Activated effector memory CD4-positive, alpha-beta T cell treated with anti-CD3 and anti-CD28 coated beads, Interleukin-2, amount 50 U/mL, for 16 hours (primary cell): ENCODE data around the gene GCGR.
A peak's percentile ranks its signal among the peaks of the same experiment; 100 is the strongest.

Experiments used
- DNase-seq: peaks from one replicate; pipeline ENCODE4 v3.0.0-alpha.2; 2020

GCGR gene

GRCh38 chr17:81812571-81813370, 8.8 kb downstream of the GCGR start:
- no peak for DNase-seq

- DNase-seq = no peak
Observed at GRCh38 chr17:81813371-81813684, 9.4 kb downstream of the GCGR start.

- no peak for DNase-seq
Observed at GRCh38 chr17:81813861-81814683, 10.1 kb downstream of the GCGR start.

GRCh38 chr17:81814748-81815645, 11.0 kb downstream of the GCGR start:
- DNase-seq = no peak

GRCh38 chr17:81815646-81815986, 11.7 kb downstream of the GCGR start:
- no peak for DNase-seq

- no peak for DNase-seq
Observed at GRCh38 chr17:81817758-81818147, 13.8 kb downstream of the GCGR start.

GRCh38 chr17:81819708-81820107, 15.8 kb downstream of the GCGR start:
- no peak for DNase-seq

GRCh38 chr17:81821147-81821546, 17.2 kb downstream of the GCGR start:
- no peak for DNase-seq

- DNase-seq = no peak
Observed at GRCh38 chr17:81821603-81822311, 17.8 kb downstream of the GCGR start.

GRCh38 chr17:81822312-81822637, 18.3 kb downstream of the GCGR start:
- DNase-seq = no peak

GRCh38 chr17:81822996-81823819, 19.3 kb downstream of the GCGR start:
- DNase-seq = no peak

- DNase-seq = no peak
Observed at GRCh38 chr17:81823820-81824550, 20.0 kb downstream of the GCGR start.

- DNase-seq = no peak
Observed at GRCh38 chr17:81824595-81824994, 20.6 kb downstream of the GCGR start.

GRCh38 chr17:81825841-81826466, 22.0 kb downstream of the GCGR start:
- no peak for DNase-seq

GRCh38 chr17:81828656-81829055, 24.7 kb downstream of the GCGR start:
- DNase-seq = no peak

- no peak for DNase-seq
Observed at GRCh38 chr17:81829858-81830257, 25.9 kb downstream of the GCGR start.

- no peak for DNase-seq
Observed at GRCh38 chr17:81831563-81831956, 27.6 kb downstream of the GCGR start.

GRCh38 chr17:81831957-81832607, 28.1 kb downstream of the GCGR start:
- peak; percentile 80 for DNase-seq

GRCh38 chr17:81832608-81833159, 28.7 kb downstream of the GCGR start:
- peak; percentile 80 for DNase-seq
